Choroid plexus epithelial cell (primary cell): Measurements from ENCODE around the gene COX10.
"Not testable (repeated sequence)": the region's sequence is repeated elsewhere in the genome, so short reads cannot be mapped to it uniquely, and the experiment has no call there.

Experiments used
- DNase-seq: peaks from one replicate; pipeline ENCODE4 v3.0.0-alpha.2; 2010; ENCODE audit warnings: low read depth
- H3K4me3 ChIP-seq: 2 replicates; pipeline ENCODE4 v1.5.1; 2011; ENCODE audit warnings: low read depth, mild to moderate bottlenecking, control low read depth, low read length, moderate library complexity
- TF ChIP-seq, protein P1 (sequence below): conservative IDR thresholded peaks from 2 replicates; pipeline ENCODE4 v1.5.1; 2011; ENCODE audit warnings: low read depth, mild to moderate bottlenecking, control low read depth, inconsistent platforms, low read length, moderate library complexity

COX10 gene

DNA sequence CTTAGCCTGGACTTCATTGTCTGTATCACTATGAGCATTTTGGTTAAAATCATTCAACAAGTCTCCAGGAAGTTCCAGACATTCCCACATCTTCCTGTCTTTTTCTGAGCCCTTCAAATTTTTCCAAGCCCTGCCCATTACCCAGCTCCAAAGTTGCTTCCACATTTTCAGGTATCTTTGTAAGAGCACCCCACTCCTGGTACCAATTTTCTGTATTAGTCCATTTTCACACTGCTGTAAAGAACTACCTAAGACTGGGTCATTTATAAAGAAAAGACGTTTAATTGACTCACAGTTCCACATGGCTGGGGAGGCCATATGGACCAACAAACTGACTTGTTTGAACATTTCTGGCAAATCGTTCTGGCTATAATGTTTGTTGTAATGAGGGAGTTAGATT is 100.0 kb downstream of the COX10 start:
- H3K4me3 ChIP-seq, result no peak overlapping the region
- TF ChIP-seq, protein P1, sequence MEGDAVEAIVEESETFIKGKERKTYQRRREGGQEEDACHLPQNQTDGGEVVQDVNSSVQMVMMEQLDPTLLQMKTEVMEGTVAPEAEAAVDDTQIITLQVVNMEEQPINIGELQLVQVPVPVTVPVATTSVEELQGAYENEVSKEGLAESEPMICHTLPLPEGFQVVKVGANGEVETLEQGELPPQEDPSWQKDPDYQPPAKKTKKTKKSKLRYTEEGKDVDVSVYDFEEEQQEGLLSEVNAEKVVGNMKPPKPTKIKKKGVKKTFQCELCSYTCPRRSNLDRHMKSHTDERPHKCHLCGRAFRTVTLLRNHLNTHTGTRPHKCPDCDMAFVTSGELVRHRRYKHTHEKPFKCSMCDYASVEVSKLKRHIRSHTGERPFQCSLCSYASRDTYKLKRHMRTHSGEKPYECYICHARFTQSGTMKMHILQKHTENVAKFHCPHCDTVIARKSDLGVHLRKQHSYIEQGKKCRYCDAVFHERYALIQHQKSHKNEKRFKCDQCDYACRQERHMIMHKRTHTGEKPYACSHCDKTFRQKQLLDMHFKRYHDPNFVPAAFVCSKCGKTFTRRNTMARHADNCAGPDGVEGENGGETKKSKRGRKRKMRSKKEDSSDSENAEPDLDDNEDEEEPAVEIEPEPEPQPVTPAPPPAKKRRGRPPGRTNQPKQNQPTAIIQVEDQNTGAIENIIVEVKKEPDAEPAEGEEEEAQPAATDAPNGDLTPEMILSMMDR, result no peak
- no peak for DNase-seq

DNA sequence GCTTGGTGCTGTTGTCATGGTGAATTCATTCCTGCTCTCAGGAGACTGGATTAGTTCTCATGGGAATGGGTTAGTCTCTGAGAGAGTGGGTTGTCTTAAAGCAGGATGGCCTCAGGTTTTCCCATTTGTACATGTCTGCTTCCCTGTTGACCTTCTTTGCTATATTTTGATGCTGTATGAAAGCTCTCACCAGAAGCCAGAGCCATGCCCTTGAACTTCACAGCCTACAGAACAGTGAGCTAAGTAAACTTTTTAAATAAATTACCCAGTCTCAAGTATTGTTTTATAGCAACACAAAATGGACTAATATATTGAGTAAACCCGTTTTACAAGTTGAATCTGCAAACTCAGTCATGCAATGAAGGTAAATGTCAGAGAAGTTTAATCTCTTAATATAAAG is 100.6 kb downstream of the COX10 start:
- DNase-seq, result no peak
- TF ChIP-seq, protein P1, result no peak
- H3K4me3 ChIP-seq, result no peak overlapping the region

DNA sequence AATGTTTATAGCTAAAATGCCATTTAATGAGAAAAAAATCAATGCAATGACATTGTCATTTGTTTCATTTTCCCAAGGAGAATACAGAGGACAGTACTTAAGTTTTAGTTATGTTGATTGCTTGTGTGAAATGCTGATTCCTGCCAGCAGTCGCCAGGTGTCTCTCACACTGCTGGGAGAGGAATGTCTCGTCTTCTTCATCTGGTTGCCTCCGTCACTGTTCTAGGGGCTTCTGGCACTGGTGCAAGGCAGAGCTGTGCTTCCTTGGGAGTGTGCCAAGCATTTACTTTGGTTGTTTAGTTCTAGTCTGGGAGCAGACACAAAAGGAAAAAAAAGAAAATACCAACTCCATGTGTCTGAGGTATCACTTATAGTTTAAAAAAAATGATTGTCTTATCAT is 107.7 kb downstream of the COX10 start:
- peak; percentile 78 for DNase-seq
- TF ChIP-seq, protein P1, result peak; percentile 25

DNA sequence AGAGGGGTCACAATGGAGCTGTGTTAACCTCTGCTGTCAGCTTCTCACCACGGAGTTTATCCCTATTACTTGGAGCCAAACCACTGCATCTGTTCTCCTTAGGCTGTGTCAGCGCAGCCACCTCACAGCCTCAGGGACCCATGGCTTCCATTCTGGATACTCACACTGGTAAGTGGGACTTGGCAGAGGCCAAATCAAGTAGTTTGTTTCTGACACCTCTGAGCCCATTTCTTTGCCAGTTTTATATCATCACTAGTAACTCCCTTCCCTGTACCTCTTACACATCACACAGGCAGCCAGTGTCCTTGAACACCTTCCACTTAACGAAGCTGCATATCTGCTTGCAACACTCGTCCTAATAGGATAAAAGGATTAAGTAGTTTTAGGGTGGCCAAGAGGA is 108.5 kb downstream of the COX10 start:
- not testable (repeated sequence) for DNase-seq, H3K4me3 ChIP-seq

More for the DNA sequence above, 107.7 kb downstream of the COX10 start:
- not testable (repeated sequence) for H3K4me3 ChIP-seq

DNA sequence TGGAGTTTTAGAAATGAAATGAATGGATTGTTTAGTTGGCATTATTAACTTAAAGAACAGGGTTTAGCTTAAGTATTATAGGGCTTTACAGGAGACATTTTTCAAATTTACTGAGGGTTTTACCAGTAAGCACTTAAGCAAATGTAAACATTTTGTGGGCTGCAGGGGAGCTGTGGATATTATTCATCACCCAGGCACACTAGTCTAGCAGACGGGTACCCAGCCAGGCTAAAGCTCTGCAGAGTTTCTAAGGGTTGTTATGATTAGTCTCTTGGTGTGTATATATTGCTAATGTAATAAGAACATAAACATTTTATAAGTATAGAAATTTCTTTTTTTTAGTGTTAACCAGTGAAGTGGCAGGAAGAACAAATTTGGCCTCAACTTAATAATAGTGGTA is 110.6 kb downstream of the COX10 start:
- H3K4me3 ChIP-seq, DNase-seq: not testable (repeated sequence)

DNA sequence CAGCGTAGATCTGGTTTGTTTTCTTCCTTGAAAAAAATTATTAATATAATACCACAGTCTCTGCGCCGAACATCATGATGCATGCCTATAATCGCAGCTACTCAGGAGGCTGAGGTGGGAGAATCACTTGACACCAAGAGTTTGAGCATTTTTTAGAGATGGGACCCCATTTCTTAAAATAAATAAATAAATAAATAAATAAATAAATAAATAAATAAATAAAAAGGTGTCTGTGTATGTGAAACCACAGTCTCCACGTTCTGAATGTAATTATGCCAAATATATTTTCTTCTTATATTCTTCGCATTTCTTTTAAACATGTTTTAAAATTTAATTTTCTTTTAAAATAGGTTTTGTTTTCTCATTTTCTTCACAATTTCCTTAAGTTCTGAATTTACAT is 112.8 kb downstream of the COX10 start:
- DNase-seq, H3K4me3 ChIP-seq: not testable (repeated sequence)

DNA sequence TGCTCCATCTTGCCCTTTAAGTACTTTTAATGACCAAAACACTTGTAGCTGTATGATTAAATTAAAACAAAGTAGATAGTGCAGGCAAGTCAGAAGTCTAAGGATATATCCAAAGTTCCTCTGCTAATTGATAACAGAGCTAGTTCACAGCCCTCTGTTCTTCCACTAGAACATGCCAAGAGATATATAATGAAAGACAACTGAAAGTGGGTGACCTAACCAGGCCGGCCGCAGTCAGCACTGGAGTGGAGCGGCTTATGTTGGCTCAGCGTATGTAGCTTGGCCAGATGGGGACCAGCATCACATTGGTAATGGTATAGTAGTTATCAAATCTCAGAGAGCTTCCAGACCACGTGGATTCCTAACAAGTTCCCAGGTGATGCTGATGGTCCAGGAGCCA is 115.2 kb downstream of the COX10 start:
- not testable (repeated sequence) for DNase-seq, H3K4me3 ChIP-seq

DNA sequence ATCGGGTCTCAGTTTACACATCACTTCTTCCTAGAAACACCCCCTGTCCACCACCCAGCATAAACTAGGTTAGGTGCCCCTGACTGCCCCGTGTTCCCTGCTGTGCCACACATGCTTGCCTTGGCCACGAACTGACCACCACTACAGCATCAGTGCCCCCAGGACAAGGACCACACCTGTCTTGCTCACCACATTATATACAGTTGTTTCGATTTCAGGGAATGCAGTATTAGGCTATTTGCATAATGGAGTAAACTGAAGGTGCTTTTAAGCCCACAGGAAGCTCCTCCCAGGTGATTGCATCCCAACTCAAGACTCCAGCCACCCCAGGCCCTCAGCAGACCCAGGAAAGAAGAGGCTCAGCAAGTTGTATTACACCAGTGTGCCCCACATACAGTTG is 117.1 kb downstream of the COX10 start:
- DNase-seq, H3K4me3 ChIP-seq: not testable (repeated sequence)

DNA sequence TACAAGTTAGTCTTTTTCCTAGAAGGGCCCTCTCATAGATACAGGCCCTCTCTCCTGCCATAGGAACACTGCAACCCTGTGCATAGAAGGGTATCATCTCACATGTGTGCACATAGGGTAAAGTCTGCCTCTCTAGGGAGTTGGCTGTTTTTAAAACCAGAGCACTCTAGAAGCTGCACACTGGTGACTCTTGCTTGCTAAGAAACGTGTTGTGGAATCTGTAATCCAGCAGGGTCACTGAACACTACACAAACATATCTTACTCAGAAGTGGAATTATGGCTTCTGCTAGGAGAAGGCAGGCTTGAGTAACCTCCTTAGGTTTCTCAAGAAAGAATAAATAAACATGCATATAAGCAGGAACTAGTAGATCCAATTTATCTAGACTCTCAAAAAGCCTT is 121.5 kb downstream of the COX10 start:
- peak; percentile 32 for DNase-seq
- H3K4me3 ChIP-seq, result not testable (repeated sequence)

DNA sequence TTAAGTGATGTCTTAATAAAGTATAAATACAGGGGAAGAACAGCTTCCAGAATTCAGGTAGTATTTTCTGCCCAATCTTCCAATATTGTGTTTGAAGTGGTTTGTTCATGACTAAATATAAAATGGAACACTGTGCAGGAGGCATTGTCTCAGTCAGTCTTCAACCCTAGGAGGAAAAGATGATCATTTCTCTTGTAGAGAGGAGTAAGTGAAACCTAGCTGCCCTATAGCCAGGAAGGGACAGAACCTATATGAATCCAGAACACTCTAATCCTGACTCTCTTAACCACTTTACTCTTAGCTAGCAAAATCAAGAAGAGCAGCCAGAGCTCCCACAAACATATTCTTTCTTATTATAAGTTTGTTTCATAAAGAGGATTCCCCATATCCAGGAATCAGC is 122.2 kb downstream of the COX10 start:
- H3K4me3 ChIP-seq, DNase-seq: not testable (repeated sequence)

DNA sequence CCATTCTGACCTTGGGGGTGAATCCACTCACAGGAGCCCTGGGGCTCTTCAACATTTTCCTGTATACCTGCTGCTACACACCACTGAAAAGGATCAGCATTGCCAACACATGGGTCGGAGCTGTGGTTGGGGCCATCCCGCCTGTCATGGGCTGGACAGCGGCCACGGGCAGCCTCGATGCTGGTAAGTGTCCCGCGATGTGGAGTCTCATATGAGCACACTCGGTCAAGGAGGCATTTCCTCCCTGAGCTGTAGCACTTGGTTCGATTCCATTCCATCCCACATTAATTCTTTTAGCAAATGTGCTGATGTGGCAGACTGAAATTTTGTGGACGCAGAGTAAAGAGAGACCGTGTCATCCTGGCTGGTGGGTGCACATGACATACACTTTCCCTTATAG is 122.7 kb downstream of the COX10 start:
- not testable (repeated sequence) for H3K4me3 ChIP-seq, DNase-seq

DNA sequence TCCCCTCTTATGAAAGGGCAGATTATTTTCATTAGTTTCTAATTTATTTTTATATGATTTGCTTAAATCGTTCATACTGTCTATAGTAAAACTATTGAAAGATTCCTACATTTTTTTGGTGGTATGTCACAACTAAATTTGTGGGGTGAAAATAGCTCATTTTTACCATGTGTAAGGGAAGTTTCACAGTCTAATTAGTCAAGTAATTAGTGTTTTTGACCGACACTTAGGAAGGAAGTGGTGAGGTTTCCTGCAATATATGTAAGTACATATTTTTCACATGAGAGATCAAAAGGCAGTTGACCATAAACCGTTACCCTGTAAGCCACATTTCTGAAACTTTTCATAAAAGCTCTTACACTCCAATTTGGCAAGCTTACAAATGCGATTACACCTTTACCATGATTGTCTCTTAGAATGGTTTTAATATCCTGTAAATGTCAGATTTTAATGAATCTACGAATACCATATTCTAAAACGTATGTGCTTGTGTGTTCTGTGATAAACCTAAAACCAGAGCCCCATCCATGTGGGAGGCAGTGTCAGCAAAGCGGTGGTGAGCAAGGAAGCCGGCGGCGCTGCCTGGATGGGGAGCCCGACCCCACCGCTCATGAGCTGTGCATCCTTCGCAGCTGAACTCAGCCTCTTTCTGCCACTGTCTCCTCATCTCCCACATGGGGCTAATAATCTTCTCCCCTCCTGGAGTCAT is 123.5 kb downstream of the COX10 start:
- not testable (repeated sequence) for H3K4me3 ChIP-seq, DNase-seq
